Naive B cell (primary cell): ENCODE measurements around the gene RELN. TPM values are rescaled to one million over a fixed set of nuclear protein-coding genes. Genes with fewer than 3 reads are reported as not detected.
"Not testable (repeated sequence)": the region's sequence is repeated elsewhere in the genome, so short reads cannot be mapped to it uniquely, and the experiment has no call there.

Experiments
- ATAC-seq, 2 donors: fragments of 150-1000 bp; cut with Tn5 transposase; 2 replicates each; pipeline ENCODE4 v1.10.0; 2021; ENCODE audit warnings: low read depth in 2 of 2, mild to moderate bottlenecking in 2 of 2, moderate library complexity in 2 of 2
- DNase-seq: peaks from one replicate; pipeline ENCODE4 v3.0.0; 2022
- H3K27ac Mint-ChIP-seq, 6 donors: one replicate each; pipeline ENCODE4 v1.8.0; 2020 to 2022; ENCODE audit warnings: mild to moderate bottlenecking in 6 of 6, mixed read lengths in 6 of 6, moderate library complexity in 5 of 6, inconsistent platforms in 2 of 6
- H3K27me3 Mint-ChIP-seq, 3 donors: one replicate each; pipeline ENCODE4 v1.8.0; 2021 to 2022; ENCODE audit warnings: mixed read lengths in 3 of 3, mild to moderate bottlenecking in 1 of 3
- H3K36me3 Mint-ChIP-seq, 2 donors: one replicate each; pipeline ENCODE4 v1.8.0; 2020 to 2022; ENCODE audit warnings: mixed read lengths in 2 of 2, inconsistent platforms in 1 of 2, mild to moderate bottlenecking in 1 of 2
- H3K4me1 Mint-ChIP-seq, 3 donors: one replicate each; pipeline ENCODE4 v1.8.0; 2020 to 2022; ENCODE audit warnings: mixed read lengths in 3 of 3, inconsistent platforms in 1 of 3, mild to moderate bottlenecking in 1 of 3, moderate library complexity in 1 of 3
- H3K4me3 Mint-ChIP-seq, 8 donors: one replicate each; pipeline ENCODE4 v1.8.0; 2020 to 2022; ENCODE audit warnings: mild to moderate bottlenecking in 8 of 8, mixed read lengths in 8 of 8, moderate library complexity in 8 of 8, inconsistent platforms in 2 of 8
- H3K9me3 Mint-ChIP-seq, 7 donors: one replicate each; pipeline ENCODE4 v1.8.0; 2020 to 2022; ENCODE audit warnings: mixed read lengths in 7 of 7, mild to moderate bottlenecking in 5 of 7, inconsistent platforms in 2 of 7, moderate library complexity in 1 of 7
- polyA plus RNA-seq, 6 donors: library from polyadenylated mRNA; unstranded; fragments of 300-500 nt; fragmentation: Illumina TruSeq; gene quantifications; one replicate each; pipeline ENCODE4 v1.2.3, GENCODE V29; 2021; ENCODE audit warnings: low read depth in 6 of 6

The RELN gene
- polyA plus RNA-seq, 6 donors from 2014 or later = not detected

DNA sequence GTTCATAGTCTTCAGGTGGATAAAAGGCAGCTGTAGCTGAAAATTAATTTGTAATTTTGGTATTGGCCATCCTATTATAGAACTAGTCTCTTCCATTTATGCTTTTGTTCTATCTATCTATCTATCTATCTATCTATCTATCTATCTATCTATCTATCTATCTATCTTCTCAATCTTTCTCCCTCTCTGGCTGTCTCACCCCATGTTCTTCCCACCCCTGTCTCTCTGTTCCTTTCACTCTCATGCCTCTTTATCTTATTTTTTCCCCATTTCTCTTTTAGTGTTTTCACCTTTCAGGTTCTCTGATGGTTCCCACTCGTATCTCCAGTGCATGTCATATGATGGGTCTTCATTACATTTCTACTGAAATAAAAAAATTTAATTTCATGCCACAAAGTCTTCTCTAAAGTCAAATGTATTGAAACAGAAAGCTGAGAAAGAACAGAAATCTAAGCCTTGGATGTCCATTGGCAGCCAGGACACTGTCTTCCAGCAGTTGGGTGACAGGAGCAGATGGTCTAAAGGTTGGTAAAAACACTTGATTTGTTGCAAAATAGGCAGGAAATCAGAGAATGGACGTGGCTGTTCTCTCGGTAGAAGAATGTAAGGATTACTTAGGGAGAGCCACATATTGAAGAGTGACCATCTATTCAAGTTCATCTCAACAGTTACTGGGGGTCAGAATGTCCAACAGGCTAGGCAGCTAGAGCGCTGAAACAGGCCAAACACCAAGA is 127.0 kb downstream of the RELN start:
- Mint-ChIP-seq H3K27ac (no peak overlapping the region), H3K9me3 (peaks cover 0 to 3% (median 0%) of the 10 kb centered on the region in 7 donors), H3K36me3 (no peaks in the 10 kb centered on the region), H3K4me3 (no peak overlapping the region), H3K27me3 (peaks cover 0 to 3% (median 0%) of the 10 kb centered on the region in 3 donors), H3K4me1 (no peaks in the 10 kb centered on the region)
- DNase-seq = no peak
- ATAC-seq = no peak

GRCh38 chr7:103859709-103860108 is 129.7 kb downstream of the RELN start:
- no peaks in the 10 kb centered on the region for H3K4me1 Mint-ChIP-seq

DNA sequence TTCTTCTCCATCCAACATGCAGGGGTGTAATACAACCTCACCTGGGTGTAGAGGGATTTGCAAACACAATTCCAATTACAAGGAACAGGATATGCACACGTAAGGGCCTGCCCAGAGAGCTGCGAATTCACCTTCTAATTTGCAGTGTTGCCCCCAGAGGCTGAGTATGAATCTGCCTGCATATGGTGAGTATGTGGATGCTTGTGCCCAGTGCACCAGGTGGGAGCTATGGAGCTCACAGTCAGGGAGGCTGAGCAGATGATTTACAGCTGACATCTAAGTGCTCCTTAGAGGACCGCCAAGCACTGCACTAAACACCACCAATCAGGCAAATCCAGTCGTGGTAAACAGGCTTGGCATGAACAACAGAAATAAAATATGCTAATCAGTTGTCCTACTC is 132.0 kb downstream of the RELN start:
- Mint-ChIP-seq H3K4me3 (no peak overlapping the region), H3K9me3 (peaks cover 0 to 4% (median 0%) of the 10 kb centered on the region in 7 donors), H3K36me3 (no peaks in the 10 kb centered on the region), H3K27me3 (peaks cover 0 to 5% (median 3%) of the 10 kb centered on the region in 3 donors), H3K4me1 (no peaks in the 10 kb centered on the region), H3K27ac (no peak overlapping the region)
- ATAC-seq = no peak
- no peak for DNase-seq

More at GRCh38 chr7:103859709-103860108, 129.7 kb downstream of the RELN start:
- Mint-ChIP-seq H3K27ac (no peak overlapping the region), H3K36me3 (no peaks in the 10 kb centered on the region), H3K9me3 (peaks cover 0 to 4% (median 0%) of the 10 kb centered on the region in 7 donors), H3K27me3 (peaks cover 0 to 5% (median 3%) of the 10 kb centered on the region in 3 donors), H3K4me3 (no peak overlapping the region)
- ATAC-seq (no peak), DNase-seq (no peak)

GRCh38 chr7:103856929-103857328 is 132.5 kb downstream of the RELN start:
- H3K4me3 Mint-ChIP-seq = no peak overlapping the region
- no peak overlapping the region for H3K27ac Mint-ChIP-seq
- H3K9me3 Mint-ChIP-seq = peaks cover 0 to 4% (median 0%) of the 10 kb centered on the region in 7 donors
- peaks cover 0 to 5% (median 3%) of the 10 kb centered on the region in 3 donors for H3K27me3 Mint-ChIP-seq
- ATAC-seq (no peak), DNase-seq (no peak)
- H3K4me1 Mint-ChIP-seq = no peaks in the 10 kb centered on the region
- no peaks in the 10 kb centered on the region for H3K36me3 Mint-ChIP-seq

DNA sequence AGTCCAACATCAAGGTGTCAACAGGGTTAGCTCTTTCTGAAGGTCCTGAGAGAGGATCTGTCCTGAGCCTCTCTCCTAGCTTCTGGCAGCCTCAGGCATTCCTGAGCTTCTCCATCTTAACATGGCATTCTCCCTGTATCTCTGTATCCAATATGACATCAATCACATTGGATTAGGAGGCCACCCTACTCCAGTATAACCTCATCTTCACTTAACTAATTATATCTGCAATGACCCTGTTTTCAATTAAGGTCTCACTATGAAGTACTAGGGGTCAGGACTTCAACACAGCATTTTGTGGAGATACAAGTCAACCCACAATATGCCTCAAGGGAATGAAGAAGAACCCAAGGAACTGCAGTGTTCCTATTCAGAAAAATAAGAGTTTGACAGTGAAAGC is 133.8 kb downstream of the RELN start:
- ATAC-seq = no peak
- peaks cover 0 to 5% (median 3%) of the 10 kb centered on the region in 3 donors for H3K27me3 Mint-ChIP-seq
- DNase-seq = no peak
- no peaks in the 10 kb centered on the region for H3K36me3 Mint-ChIP-seq
- peaks cover 2 to 12% (median 5%) of the 10 kb centered on the region in 7 donors for H3K9me3 Mint-ChIP-seq
- no peak overlapping the region for H3K27ac Mint-ChIP-seq
- H3K4me1 Mint-ChIP-seq = no peaks in the 10 kb centered on the region
- no peak overlapping the region for H3K4me3 Mint-ChIP-seq

GRCh38 chr7:103854611-103855010 is 134.8 kb downstream of the RELN start:
- peaks cover 2 to 22% (median 10%) of the 10 kb centered on the region in 7 donors for H3K9me3 Mint-ChIP-seq
- ATAC-seq (no peak), DNase-seq (no peak)
- no peaks in the 10 kb centered on the region for H3K36me3 Mint-ChIP-seq
- H3K27me3 Mint-ChIP-seq = peaks cover 0 to 5% (median 3%) of the 10 kb centered on the region in 3 donors
- no peak overlapping the region for H3K4me3 Mint-ChIP-seq
- no peak overlapping the region for H3K27ac Mint-ChIP-seq
- no peaks in the 10 kb centered on the region for H3K4me1 Mint-ChIP-seq

DNA sequence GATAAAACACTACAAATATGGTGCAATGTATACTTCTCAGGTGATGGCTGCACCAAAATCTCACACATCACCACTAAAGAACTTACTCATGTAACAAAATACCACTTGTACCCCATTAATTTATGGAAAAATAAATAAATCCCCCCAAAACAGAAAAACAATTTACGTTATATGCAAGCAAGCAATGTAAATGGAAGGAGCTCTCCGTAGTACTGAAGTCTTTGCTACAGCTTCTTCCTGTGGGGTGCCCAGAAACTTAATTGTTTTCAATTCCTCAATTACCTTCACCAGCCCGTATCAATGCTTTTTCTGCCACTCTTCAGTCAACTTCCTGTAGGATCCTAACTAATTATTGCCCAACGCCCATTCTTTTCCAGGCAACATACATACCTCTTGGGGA is 138.1 kb downstream of the RELN start:
- Mint-ChIP-seq H3K36me3 (no peaks in the 10 kb centered on the region), H3K27me3 (peaks cover 0 to 5% (median 0%) of the 10 kb centered on the region in 3 donors), H3K4me1 (no peaks in the 10 kb centered on the region), H3K4me3 (no peak overlapping the region), H3K27ac (no peak overlapping the region), H3K9me3 (peaks cover 2 to 28% (median 10%) of the 10 kb centered on the region in 7 donors)
- no peak for DNase-seq
- no peak for ATAC-seq

GRCh38 chr7:103843689-103844480 is 145.6 kb downstream of the RELN start:
- H3K4me3 Mint-ChIP-seq = no peak overlapping the region
- no peak overlapping the region for H3K27ac Mint-ChIP-seq
- DNase-seq (no peak), ATAC-seq (no peak)
- H3K36me3 Mint-ChIP-seq = no peaks in the 10 kb centered on the region
- peaks cover 0 to 14% (median 5%) of the 10 kb centered on the region in 7 donors for H3K9me3 Mint-ChIP-seq
- H3K4me1 Mint-ChIP-seq = no peaks in the 10 kb centered on the region
- H3K27me3 Mint-ChIP-seq = no peaks in the 10 kb centered on the region

DNA sequence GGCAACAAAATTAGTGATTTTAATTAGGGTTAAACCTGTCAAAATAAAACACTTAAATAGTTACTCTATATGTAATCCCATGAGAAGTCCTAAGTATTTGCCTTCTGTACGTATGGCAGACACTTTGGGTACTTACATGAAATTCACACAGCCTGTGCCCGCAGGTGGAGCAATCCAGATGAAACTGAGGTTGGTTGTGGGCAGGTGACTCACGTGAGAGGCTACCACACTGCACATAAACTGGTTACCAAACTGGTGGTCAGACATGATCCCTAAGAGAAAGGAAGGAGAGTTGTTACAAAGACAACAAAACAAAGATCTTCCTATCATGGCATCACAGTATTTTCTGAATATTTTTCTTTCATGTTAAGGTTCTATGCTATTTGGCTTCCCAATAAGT is 156.1 kb downstream of the RELN start:
- no peak overlapping the region for H3K27ac Mint-ChIP-seq
- H3K4me1 Mint-ChIP-seq = no peaks in the 10 kb centered on the region
- no peak for ATAC-seq
- peaks cover 0 to 10% (median 0%) of the 10 kb centered on the region in 7 donors for H3K9me3 Mint-ChIP-seq
- no peak overlapping the region for H3K4me3 Mint-ChIP-seq
- no peak for DNase-seq
- H3K36me3 Mint-ChIP-seq = no peaks in the 10 kb centered on the region
- no peaks in the 10 kb centered on the region for H3K27me3 Mint-ChIP-seq

DNA sequence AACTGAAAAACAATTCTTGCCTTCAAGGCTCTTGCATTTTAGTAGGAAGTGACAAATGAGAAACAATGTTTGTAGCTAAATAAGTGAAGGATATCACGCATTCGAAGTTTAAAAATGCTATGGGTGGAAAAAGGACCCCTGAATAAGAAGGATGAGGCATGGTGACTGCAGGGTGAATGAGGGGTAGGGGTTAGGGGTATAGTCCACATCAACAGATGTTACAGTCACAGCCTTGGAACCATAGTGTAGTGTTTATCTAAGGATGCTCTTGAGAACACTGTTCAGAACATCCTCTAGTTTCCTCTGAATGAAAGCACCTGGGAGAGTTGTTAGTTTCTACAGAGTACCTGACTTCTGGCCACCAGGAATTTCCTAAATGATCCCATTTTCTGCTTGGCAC is 157.0 kb downstream of the RELN start:
- Mint-ChIP-seq H3K9me3 (peaks cover 0 to 9% (median 0%) of the 10 kb centered on the region in 7 donors), H3K4me1 (no peaks in the 10 kb centered on the region), H3K27ac (no peak overlapping the region), H3K27me3 (no peaks in the 10 kb centered on the region), H3K36me3 (no peaks in the 10 kb centered on the region), H3K4me3 (no peak overlapping the region)
- no peak for ATAC-seq
- DNase-seq = no peak

DNA sequence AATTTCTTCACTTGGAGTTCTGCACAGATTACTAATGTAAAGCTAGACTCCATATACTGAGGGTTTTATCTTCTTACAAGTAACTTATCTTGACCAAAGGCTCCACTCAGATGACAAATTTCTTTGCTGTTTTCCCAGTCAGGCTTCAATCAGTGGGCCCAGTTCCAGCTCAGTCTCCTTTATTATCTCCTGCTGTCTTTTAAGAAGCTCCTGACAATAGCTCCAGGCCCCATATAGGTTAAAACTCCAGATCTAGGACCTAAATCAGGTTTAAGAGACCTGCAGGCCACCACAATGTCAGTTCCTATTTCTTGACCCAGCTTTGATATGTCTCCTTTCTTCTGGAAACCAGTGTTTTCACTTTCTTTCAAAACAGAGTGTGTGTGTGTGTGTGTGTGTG is 165.2 kb downstream of the RELN start:
- no peak overlapping the region for H3K4me3 Mint-ChIP-seq
- H3K4me1 Mint-ChIP-seq = no peaks in the 10 kb centered on the region
- ATAC-seq (no peak), DNase-seq (no peak)
- no peaks in the 10 kb centered on the region for H3K36me3 Mint-ChIP-seq
- H3K27ac Mint-ChIP-seq = no peak overlapping the region
- H3K27me3 Mint-ChIP-seq = peaks cover 0 to 4% (median 0%) of the 10 kb centered on the region in 3 donors
- H3K9me3 Mint-ChIP-seq = peaks cover 0 to 11% (median 6%) of the 10 kb centered on the region in 7 donors

- Mint-ChIP-seq H3K4me3 (no peak overlapping the region), H3K36me3 (no peaks in the 10 kb centered on the region), H3K4me1 (no peaks in the 10 kb centered on the region), H3K27ac (no peak overlapping the region), H3K27me3 (peaks cover 0 to 4% (median 0%) of the 10 kb centered on the region in 3 donors), H3K9me3 (peaks cover 0 to 11% (median 6%) of the 10 kb centered on the region in 7 donors)
- DNase-seq = no peak
- ATAC-seq = no peak
Measured at GRCh38 chr7:103823084-103823483, 166.4 kb downstream of the RELN start.

- H3K27ac Mint-ChIP-seq = no peak overlapping the region
- peaks cover 0 to 11% (median 6%) of the 10 kb centered on the region in 7 donors for H3K9me3 Mint-ChIP-seq
- H3K36me3 Mint-ChIP-seq = no peaks in the 10 kb centered on the region
- ATAC-seq (no peak), DNase-seq (no peak)
- peaks cover 0 to 4% (median 0%) of the 10 kb centered on the region in 3 donors for H3K27me3 Mint-ChIP-seq
- H3K4me1 Mint-ChIP-seq = no peaks in the 10 kb centered on the region
- no peak overlapping the region for H3K4me3 Mint-ChIP-seq
Measured at GRCh38 chr7:103821092-103821491, 168.4 kb downstream of the RELN start.

- not testable (repeated sequence) for H3K27ac Mint-ChIP-seq, H3K36me3 Mint-ChIP-seq, H3K4me1 Mint-ChIP-seq, H3K27me3 Mint-ChIP-seq, H3K9me3 Mint-ChIP-seq, ATAC-seq, H3K4me3 Mint-ChIP-seq, DNase-seq
Measured at GRCh38 chr7:103815972-103816371, 173.5 kb downstream of the RELN start.
